ENCODE measurements around the gene IDNK.
A peak's percentile ranks its signal among the peaks of the same experiment; 100 is the strongest.

IDNK gene

GRCh38 chr9:83622433-83622938 lies 457 bp upstream of the IDNK start:
- H3K9me3 ChIP-seq (ENCODE audit: control insufficient read depth, insufficient read depth, low read length) = no peaks in the 10 kb centered on the region
- H3K36me3 ChIP-seq (ENCODE audit: insufficient read depth, low read length) = no peaks in the 10 kb centered on the region
- 0 out of 2 replicates have a peak, but pooled peaks cover 2% of the 10 kb centered on the region for H3K4me1 ChIP-seq (ENCODE audit: insufficient read depth, low read length)
- H3K9ac ChIP-seq (ENCODE audit: low read depth, low read length) = peak overlapping the region; percentile 80

GRCh38 chr9:83623679-83624076 lies 735 bp downstream of the IDNK start:
- H3K9ac ChIP-seq (ENCODE audit: low read depth, low read length) = peak overlapping the region; percentile 80
- H3K9me3 ChIP-seq (ENCODE audit: control insufficient read depth, insufficient read depth, low read length) = no peaks in the 10 kb centered on the region
- 0 out of 2 replicates have a peak, but pooled peaks cover 2% of the 10 kb centered on the region for H3K4me1 ChIP-seq (ENCODE audit: insufficient read depth, low read length)
- no peaks in the 10 kb centered on the region for H3K36me3 ChIP-seq (ENCODE audit: insufficient read depth, low read length)

GRCh38 chr9:83625178-83625577 lies 2.2 kb downstream of the IDNK start:
- Histone ChIP-seq H3K36me3 (ENCODE audit: insufficient read depth, low read length) (no peaks in the 10 kb centered on the region), H3K9ac (ENCODE audit: low read depth, low read length) (no peak overlapping the region), H3K9me3 (ENCODE audit: control insufficient read depth, insufficient read depth, low read length) (no peaks in the 10 kb centered on the region), H3K4me1 (ENCODE audit: insufficient read depth, low read length) (0 out of 2 replicates have a peak, but pooled peaks cover 2% of the 10 kb centered on the region)

GRCh38 chr9:83628540-83628939 lies 5.6 kb downstream of the IDNK start:
- H3K36me3 ChIP-seq (ENCODE audit: insufficient read depth, low read length) = no peaks in the 10 kb centered on the region
- H3K9me3 ChIP-seq (ENCODE audit: control insufficient read depth, insufficient read depth, low read length) = no peaks in the 10 kb centered on the region
- peaks cover 13% of the 10 kb centered on the region; the same call in 1 of the 2 replicates for H3K4me1 ChIP-seq (ENCODE audit: insufficient read depth, low read length)
- no peak overlapping the region for H3K9ac ChIP-seq (ENCODE audit: low read depth, low read length)

GRCh38 chr9:83629433-83630104 lies 6.6 kb downstream of the IDNK start:
- H3K9me3 ChIP-seq (ENCODE audit: control insufficient read depth, insufficient read depth, low read length) = no peaks in the 10 kb centered on the region
- peaks cover 13% of the 10 kb centered on the region; the same call in 1 of the 2 replicates for H3K4me1 ChIP-seq (ENCODE audit: insufficient read depth, low read length)

GRCh38 chr9:83630938-83631457 lies 8.1 kb downstream of the IDNK start:
- Histone ChIP-seq H3K4me1 (ENCODE audit: insufficient read depth, low read length) (peaks cover 13% of the 10 kb centered on the region; the same call in 1 of the 2 replicates), H3K9me3 (ENCODE audit: control insufficient read depth, insufficient read depth, low read length) (no peaks in the 10 kb centered on the region), H3K36me3 (ENCODE audit: insufficient read depth, low read length) (no peaks in the 10 kb centered on the region), H3K9ac (ENCODE audit: low read depth, low read length) (peak overlapping the region; percentile 18; the same call in 1 of the 2 replicates)

More at GRCh38 chr9:83629433-83630104, 6.6 kb downstream of the IDNK start:
- Histone ChIP-seq H3K9ac (ENCODE audit: low read depth, low read length) (no peak overlapping the region), H3K36me3 (ENCODE audit: insufficient read depth, low read length) (no peaks in the 10 kb centered on the region)

- no peak overlapping the region for H3K9ac ChIP-seq (ENCODE audit: low read depth, low read length)
- no peaks in the 10 kb centered on the region for H3K9me3 ChIP-seq (ENCODE audit: control insufficient read depth, insufficient read depth, low read length)
- H3K36me3 ChIP-seq (ENCODE audit: insufficient read depth, low read length) = no peaks in the 10 kb centered on the region
- H3K4me1 ChIP-seq (ENCODE audit: insufficient read depth, low read length) = peaks cover 13% of the 10 kb centered on the region; the same call in 1 of the 2 replicates
Observed at GRCh38 chr9:83633255-83633654, 10.3 kb downstream of the IDNK start.

- Histone ChIP-seq H3K36me3 (ENCODE audit: insufficient read depth, low read length) (no peaks in the 10 kb centered on the region), H3K4me1 (ENCODE audit: insufficient read depth, low read length) (peaks cover 13% of the 10 kb centered on the region; the same call in 1 of the 2 replicates), H3K9ac (ENCODE audit: low read depth, low read length) (no peak overlapping the region), H3K9me3 (ENCODE audit: control insufficient read depth, insufficient read depth, low read length) (no peaks in the 10 kb centered on the region)
Observed at GRCh38 chr9:83633676-83634075, 10.7 kb downstream of the IDNK start.

GRCh38 chr9:83636813-83637212 lies 13.9 kb downstream of the IDNK start:
- Histone ChIP-seq H3K9me3 (ENCODE audit: control insufficient read depth, insufficient read depth, low read length) (no peaks in the 10 kb centered on the region), H3K4me1 (ENCODE audit: insufficient read depth, low read length) (no peaks in the 10 kb centered on the region), H3K36me3 (ENCODE audit: insufficient read depth, low read length) (no peaks in the 10 kb centered on the region), H3K9ac (ENCODE audit: low read depth, low read length) (no peak overlapping the region)

GRCh38 chr9:83637389-83637788 lies 14.4 kb downstream of the IDNK start:
- no peaks in the 10 kb centered on the region for H3K4me1 ChIP-seq (ENCODE audit: insufficient read depth, low read length)
- H3K36me3 ChIP-seq (ENCODE audit: insufficient read depth, low read length) = no peaks in the 10 kb centered on the region
- H3K9me3 ChIP-seq (ENCODE audit: control insufficient read depth, insufficient read depth, low read length) = no peaks in the 10 kb centered on the region
- no peak overlapping the region for H3K9ac ChIP-seq (ENCODE audit: low read depth, low read length)

- Histone ChIP-seq H3K9me3 (ENCODE audit: control insufficient read depth, insufficient read depth, low read length) (no peaks in the 10 kb centered on the region), H3K36me3 (ENCODE audit: insufficient read depth, low read length) (no peaks in the 10 kb centered on the region), H3K9ac (ENCODE audit: low read depth, low read length) (no peak overlapping the region), H3K4me1 (ENCODE audit: insufficient read depth, low read length) (no peaks in the 10 kb centered on the region)
Observed at GRCh38 chr9:83639266-83639665, 16.3 kb downstream of the IDNK start.

- no peaks in the 10 kb centered on the region for H3K9me3 ChIP-seq (ENCODE audit: control insufficient read depth, insufficient read depth, low read length)
- H3K9ac ChIP-seq (ENCODE audit: low read depth, low read length) = no peak overlapping the region
- H3K4me1 ChIP-seq (ENCODE audit: insufficient read depth, low read length) = no peaks in the 10 kb centered on the region
- H3K36me3 ChIP-seq (ENCODE audit: insufficient read depth, low read length) = peaks cover 2% of the 10 kb centered on the region; the same call in 1 of the 2 replicates
Observed at GRCh38 chr9:83642793-83643192, 19.9 kb downstream of the IDNK start.

- H3K9me3 ChIP-seq (ENCODE audit: control insufficient read depth, insufficient read depth, low read length) = no peaks in the 10 kb centered on the region
- H3K36me3 ChIP-seq (ENCODE audit: insufficient read depth, low read length) = peaks cover 4% of the 10 kb centered on the region; the same call in 1 of the 2 replicates
- H3K9ac ChIP-seq (ENCODE audit: low read depth, low read length) = no peak overlapping the region
- H3K4me1 ChIP-seq (ENCODE audit: insufficient read depth, low read length) = no peaks in the 10 kb centered on the region
Observed at GRCh38 chr9:83646500-83647239, 23.7 kb downstream of the IDNK start.

- Histone ChIP-seq H3K4me1 (ENCODE audit: insufficient read depth, low read length) (no peaks in the 10 kb centered on the region), H3K9ac (ENCODE audit: low read depth, low read length) (no peak overlapping the region), H3K36me3 (ENCODE audit: insufficient read depth, low read length) (peaks cover 16% of the 10 kb centered on the region), H3K9me3 (ENCODE audit: control insufficient read depth, insufficient read depth, low read length) (no peaks in the 10 kb centered on the region)
Observed at GRCh38 chr9:83649080-83649479, 26.1 kb downstream of the IDNK start.
